Measurements from ENCODE around the gene IARS2. TPM values are rescaled to one million over a fixed set of nuclear protein-coding genes. Genes with fewer than 3 reads are reported as not detected.
A peak's percentile ranks its signal among the peaks of the same experiment; 100 is the strongest.

Gene IARS2
- total RNA-seq (10 to 100 TPM; 46.0 to 48.5 TPM), polyA plus RNA-seq (10 to 100 TPM; 72.4 to 88.8 TPM)

GRCh38 chr1:220094016-220094911, at the start of gene IARS2:
TSS of gene IARS2 (plus strand) at chr1:220094132. CDS start at chr1:220094217, 85 bp downstream.
- H3K9me3 ChIP-seq (ENCODE audit: control insufficient read depth in 1 of 2, low read length in 2 of 2) = no peaks in the 10 kb centered on the region
- Mint-ChIP-seq H3K4me1 (peaks cover 22 to 47% (median 30%) of the 10 kb centered on the region in 4 donors), H3K4me3 (peak within 1 kb of the TSS; percentile 47 to 87 (median 80)), H3K27me3 (no peaks in the 10 kb centered on the region), H3K36me3 (peaks cover 15 to 22% of the 10 kb centered on the region in 2 donors), H3K27ac (peak within 1 kb of the TSS; percentile 57 to 88 (median 76)), H3K9me3 (no peaks in the 10 kb centered on the region)
- DNase-seq = peak; percentile 88 to 92 (median 90)
- peaks cover 3% of the 10 kb centered on the region for H3K36me3 ChIP-seq (ENCODE audit: insufficient read depth, low read length)
- H3K27ac ChIP-seq (ENCODE audit: low read depth, low read length) = peak within 1 kb of the TSS; percentile 84
- H3K27me3 ChIP-seq (ENCODE audit: insufficient read depth, low read length) = no peaks in the 10 kb centered on the region
- POLR2A ChIA-PET (ENCODE audit: partially characterized antibody) = interaction anchor here (1.0 to 1.9 kb wide), 6 partner anchors 10 to 50 kb away, joined by 3 to 10 read pairs (median 4); partner anchors contain the start of gene EPRS1
- H3K4me3 ChIP-seq (ENCODE audit: low read length in 2 of 2) = peak within 1 kb of the TSS; percentile 77 to 97
- CTCF ChIA-PET (ENCODE audit: partially characterized antibody) = no interaction called here
- intact Hi-C loops (cut with micrococcal nuclease) = loop anchor here (1.0 to 10.0 kb wide), 4 partner anchors 48 to 1809 kb away; partner anchors contain the start of genes EPRS1, RAB3GAP2 and RRP15
- peaks cover 21% of the 10 kb centered on the region for H3K4me1 ChIP-seq (ENCODE audit: insufficient read depth, low read length)

GRCh38 chr1:220044678-220045355, 49.1 kb upstream of the IARS2 start:
- peaks cover 2% of the 10 kb centered on the region for H3K36me3 ChIP-seq (ENCODE audit: insufficient read depth, low read length)
- peak overlapping the region; percentile 78 to 90 for H3K4me3 ChIP-seq (ENCODE audit: low read length in 2 of 2)
- Mint-ChIP-seq H3K27ac (peak overlapping the region; percentile 93 to 98 (median 96)), H3K9me3 (peaks cover 0 to 3% (median 0%) of the 10 kb centered on the region in 8 donors), H3K36me3 (peaks cover 0 to 26% of the 10 kb centered on the region in 2 donors), H3K4me3 (peak overlapping the region; percentile 91 to 99 (median 94)), H3K4me1 (peaks cover 25 to 53% (median 33%) of the 10 kb centered on the region in 4 donors), H3K27me3 (no peaks in the 10 kb centered on the region)
- H3K9me3 ChIP-seq (ENCODE audit: control insufficient read depth in 1 of 2, low read length in 2 of 2) = no peaks in the 10 kb centered on the region
- peak overlapping the region; percentile 91 for H3K27ac ChIP-seq (ENCODE audit: low read depth, low read length)
- ChIA-PET POLR2A (ENCODE audit: partially characterized antibody) (interaction anchor here (0.6 to 1.7 kb wide), 2 partner anchors 8 to 50 kb away, joined by 3 to 4 read pairs; partner anchors contain the start of gene IARS2), CTCF (ENCODE audit: partially characterized antibody) (no interaction called here)
- peak in 2 of 5 donors; percentile 2 to 9 for DNase-seq
- H3K4me1 ChIP-seq (ENCODE audit: insufficient read depth, low read length) = peaks cover 31% of the 10 kb centered on the region
- no peaks in the 10 kb centered on the region for H3K27me3 ChIP-seq (ENCODE audit: insufficient read depth, low read length)
- intact Hi-C loops (cut with micrococcal nuclease) = loop anchor here (5.0 kb wide), 1 partner anchor 873 kb away; the partner anchor contains the start of gene LYPLAL1

GRCh38 chr1:220045356-220046051, 48.4 kb upstream of the IARS2 start:
- CTCF ChIA-PET (ENCODE audit: partially characterized antibody) = interaction anchor here (0.7 to 0.8 kb wide), 2 partner anchors 44 to 47 kb away, joined by 4 to 5 read pairs; partner anchors contain the start of gene BPNT1
- Histone ChIP-seq H3K4me1 (ENCODE audit: insufficient read depth, low read length) (peaks cover 31% of the 10 kb centered on the region), H3K27me3 (ENCODE audit: insufficient read depth, low read length) (no peaks in the 10 kb centered on the region), H3K9me3 (ENCODE audit: control insufficient read depth in 1 of 2, low read length in 2 of 2) (no peaks in the 10 kb centered on the region), H3K27ac (ENCODE audit: low read depth, low read length) (peak overlapping the region; percentile 91), H3K36me3 (ENCODE audit: insufficient read depth, low read length) (no peaks in the 10 kb centered on the region), H3K4me3 (ENCODE audit: low read length in 2 of 2) (peak overlapping the region; percentile 78 to 90)
- POLR2A ChIA-PET (ENCODE audit: partially characterized antibody) = interaction anchor here (1.0 to 1.7 kb wide), 3 partner anchors 44 to 49 kb away, joined by 4 to 10 read pairs (median 9); partner anchors contain the start of genes BPNT1 and IARS2
- peaks cover 25 to 53% (median 33%) of the 10 kb centered on the region in 4 donors for H3K4me1 Mint-ChIP-seq
- H3K4me3 Mint-ChIP-seq = peak overlapping the region; percentile 91 to 99 (median 94)
- peak overlapping the region; percentile 93 to 98 (median 96) for H3K27ac Mint-ChIP-seq
- H3K36me3 Mint-ChIP-seq = peaks cover 0 to 23% of the 10 kb centered on the region in 2 donors
- intact Hi-C loops (cut with micrococcal nuclease) = loop anchor here (1.0 to 5.0 kb wide), 4 partner anchors 44 to 873 kb away; partner anchors contain the start of genes BPNT1, IARS2, LYPLAL1 and RAB3GAP2
- H3K9me3 Mint-ChIP-seq = peaks cover 0 to 3% (median 0%) of the 10 kb centered on the region in 8 donors
- H3K27me3 Mint-ChIP-seq = no peaks in the 10 kb centered on the region
- peak; percentile 8 to 42 (median 35) for DNase-seq

- Mint-ChIP-seq H3K9me3 (peaks cover 0 to 3% (median 0%) of the 10 kb centered on the region in 8 donors), H3K27me3 (no peaks in the 10 kb centered on the region), H3K4me3 (peak within 1 kb of the TSS; percentile 91 to 99 (median 94)), H3K27ac (peak within 1 kb of the TSS; percentile 93 to 98 (median 96)), H3K4me1 (peaks cover 25 to 53% (median 33%) of the 10 kb centered on the region in 4 donors), H3K36me3 (peaks cover 0 to 18% of the 10 kb centered on the region in 2 donors)
- POLR2A ChIA-PET (ENCODE audit: partially characterized antibody) = interaction anchor here (0.7 to 1.1 kb wide), 3 partner anchors 43 to 117 kb away, joined by 3 to 10 read pairs (median 9); partner anchors contain the start of genes BPNT1 and IARS2
- no peaks in the 10 kb centered on the region for H3K9me3 ChIP-seq (ENCODE audit: control insufficient read depth in 1 of 2, low read length in 2 of 2)
- H3K4me1 ChIP-seq (ENCODE audit: insufficient read depth, low read length) = peaks cover 31% of the 10 kb centered on the region
- intact Hi-C loops (cut with micrococcal nuclease) = loop anchor here (1.0 to 5.0 kb wide), 4 partner anchors 43 to 874 kb away; partner anchors contain the start of genes BPNT1, IARS2, LYPLAL1 and RAB3GAP2
- peak within 1 kb of the TSS; percentile 91 for H3K27ac ChIP-seq (ENCODE audit: low read depth, low read length)
- CTCF ChIA-PET (ENCODE audit: partially characterized antibody) = interaction anchor here (0.7 to 0.8 kb wide), 2 partner anchors 43 to 46 kb away, joined by 4 to 5 read pairs; partner anchors contain the start of gene BPNT1
- no peaks in the 10 kb centered on the region for H3K27me3 ChIP-seq (ENCODE audit: insufficient read depth, low read length)
- H3K4me3 ChIP-seq (ENCODE audit: low read length in 2 of 2) = peak within 1 kb of the TSS; percentile 78 to 90
- no peaks in the 10 kb centered on the region for H3K36me3 ChIP-seq (ENCODE audit: insufficient read depth, low read length)
- DNase-seq = peak; percentile 95 to 97 (median 96)
These were observed 47.6 kb upstream of the IARS2 start, which contains the start of gene EPRS1 for GRCh38 chr1:220046052-220046930. TSS of gene EPRS1 (minus strand) at chr1:220046505. CDS start at chr1:220046388, 117 bp downstream.

- Histone ChIP-seq H3K4me3 (ENCODE audit: low read length in 2 of 2) (no peak overlapping the region), H3K4me1 (ENCODE audit: insufficient read depth, low read length) (no peaks in the 10 kb centered on the region), H3K27ac (ENCODE audit: low read depth, low read length) (no peak overlapping the region), H3K9me3 (ENCODE audit: control insufficient read depth in 1 of 2, low read length in 2 of 2) (no peaks in the 10 kb centered on the region), H3K36me3 (ENCODE audit: insufficient read depth, low read length) (peaks cover 6% of the 10 kb centered on the region), H3K27me3 (ENCODE audit: insufficient read depth, low read length) (no peaks in the 10 kb centered on the region)
- intact Hi-C loops (cut with micrococcal nuclease) = no loop called here
- H3K4me3 Mint-ChIP-seq = peak overlapping the region in 4 of 8 donors; percentile 10 to 60 (median 47)
- peak in 1 of 5 donors; percentile 4 for DNase-seq
- ChIA-PET CTCF (ENCODE audit: partially characterized antibody) (interaction anchor here (1.2 kb wide), 1 partner anchor 31 kb away, joined by 4 read pairs; no protein-coding TSS in a partner anchor), POLR2A (ENCODE audit: partially characterized antibody) (no interaction called here)
- peaks cover 2 to 7% (median 4%) of the 10 kb centered on the region in 4 donors for H3K4me1 Mint-ChIP-seq
- peaks cover 15 to 23% of the 10 kb centered on the region in 2 donors for H3K36me3 Mint-ChIP-seq
- peak overlapping the region in 6 of 7 donors; percentile 17 to 86 (median 41) for H3K27ac Mint-ChIP-seq
- H3K9me3 Mint-ChIP-seq = no peaks in the 10 kb centered on the region
- H3K27me3 Mint-ChIP-seq = no peaks in the 10 kb centered on the region
These were observed 37.6 kb upstream of the IARS2 start for GRCh38 chr1:220056374-220056773.
